ENCODE measurements around the gene MSANTD2.

DNA sequence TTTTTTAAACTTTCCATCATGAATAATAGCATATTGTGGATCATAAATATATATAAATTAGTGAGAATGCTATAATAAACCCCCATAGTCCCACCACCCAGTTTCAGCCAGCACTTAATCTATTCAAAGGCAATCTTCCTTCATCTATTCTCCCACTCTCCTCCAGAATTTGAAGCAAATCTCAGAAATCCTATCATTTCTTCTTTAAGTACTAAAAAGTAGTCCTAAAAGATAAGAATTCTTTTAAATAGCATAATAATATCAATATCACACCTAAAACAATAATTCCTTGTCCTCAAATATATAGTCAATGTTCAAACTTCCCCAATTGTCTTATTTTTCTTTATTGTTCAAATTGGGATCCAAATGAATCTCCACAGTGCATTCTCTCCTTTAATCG, 40.5 kb upstream of the MSANTD2 start:
- TF ChIP-seq, protein P1, sequence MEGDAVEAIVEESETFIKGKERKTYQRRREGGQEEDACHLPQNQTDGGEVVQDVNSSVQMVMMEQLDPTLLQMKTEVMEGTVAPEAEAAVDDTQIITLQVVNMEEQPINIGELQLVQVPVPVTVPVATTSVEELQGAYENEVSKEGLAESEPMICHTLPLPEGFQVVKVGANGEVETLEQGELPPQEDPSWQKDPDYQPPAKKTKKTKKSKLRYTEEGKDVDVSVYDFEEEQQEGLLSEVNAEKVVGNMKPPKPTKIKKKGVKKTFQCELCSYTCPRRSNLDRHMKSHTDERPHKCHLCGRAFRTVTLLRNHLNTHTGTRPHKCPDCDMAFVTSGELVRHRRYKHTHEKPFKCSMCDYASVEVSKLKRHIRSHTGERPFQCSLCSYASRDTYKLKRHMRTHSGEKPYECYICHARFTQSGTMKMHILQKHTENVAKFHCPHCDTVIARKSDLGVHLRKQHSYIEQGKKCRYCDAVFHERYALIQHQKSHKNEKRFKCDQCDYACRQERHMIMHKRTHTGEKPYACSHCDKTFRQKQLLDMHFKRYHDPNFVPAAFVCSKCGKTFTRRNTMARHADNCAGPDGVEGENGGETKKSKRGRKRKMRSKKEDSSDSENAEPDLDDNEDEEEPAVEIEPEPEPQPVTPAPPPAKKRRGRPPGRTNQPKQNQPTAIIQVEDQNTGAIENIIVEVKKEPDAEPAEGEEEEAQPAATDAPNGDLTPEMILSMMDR (IDR thresholded peaks at IDR 0.05; ENCODE audit: low read depth, low read length, poor library complexity, severe bottlenecking): no peak
- no peak for TF ChIP-seq EZH2phosphoT487 (IDR thresholded peaks at IDR 0.05; ENCODE audit: borderline replicate concordance, low read length)

Measured in DOHH2 (cell line).